ENCODE measurements around the gene SCARB1.

The SCARB1 gene

GRCh38 chr12:124841558-124841945 lies 22.1 kb downstream of the SCARB1 start:
- DNase-seq, result no peak

GRCh38 chr12:124837958-124838803 lies 25.5 kb downstream of the SCARB1 start:
- DNase-seq, result peak in 10 of 14 donors; percentile 33 to 94 (median 48)

- DNase-seq, result no peak
These were observed 26.3 kb downstream of the SCARB1 start for GRCh38 chr12:124837249-124837897.

- no peak for DNase-seq
These were observed 26.9 kb downstream of the SCARB1 start for GRCh38 chr12:124836759-124837158.

- peak in 1 of 14 donors; percentile 35 for DNase-seq
These were observed 27.8 kb downstream of the SCARB1 start for GRCh38 chr12:124835656-124836410.

GRCh38 chr12:124834822-124835221 lies 28.8 kb downstream of the SCARB1 start:
- DNase-seq, result no peak

- peak in 1 of 14 donors; percentile 13 for DNase-seq
These were observed 30.0 kb downstream of the SCARB1 start for GRCh38 chr12:124833693-124834122.

GRCh38 chr12:124832856-124833255 lies 30.8 kb downstream of the SCARB1 start:
- no peak for DNase-seq

GRCh38 chr12:124831590-124831989 lies 32.1 kb downstream of the SCARB1 start:
- no peak for DNase-seq

- DNase-seq, result no peak
These were observed 33.4 kb downstream of the SCARB1 start for GRCh38 chr12:124830306-124830705.

GRCh38 chr12:124829708-124830304 lies 33.9 kb downstream of the SCARB1 start:
- no peak for DNase-seq

GRCh38 chr12:124829008-124829707 lies 34.5 kb downstream of the SCARB1 start:
- DNase-seq, result no peak

- no peak for DNase-seq
These were observed 35.2 kb downstream of the SCARB1 start for GRCh38 chr12:124828264-124829007.

GRCh38 chr12:124827588-124828184 lies 36.0 kb downstream of the SCARB1 start:
- no peak for DNase-seq

- no peak for DNase-seq
These were observed 39.5 kb downstream of the SCARB1 start for GRCh38 chr12:124824195-124824594.

GRCh38 chr12:124823272-124823970 lies 40.2 kb downstream of the SCARB1 start:
- DNase-seq, result no peak

GRCh38 chr12:124822218-124822617 lies 41.4 kb downstream of the SCARB1 start:
- no peak for DNase-seq

GRCh38 chr12:124821252-124822200 lies 42.1 kb downstream of the SCARB1 start:
- DNase-seq, result no peak

GRCh38 chr12:124820199-124820598 lies 43.5 kb downstream of the SCARB1 start:
- DNase-seq, result no peak

All from C1 segment of cervical spinal cord (tissue), 14 donors.